Measurements from ENCODE around the gene TLE1. TPM values are rescaled to one million over a fixed set of nuclear protein-coding genes. Genes with fewer than 3 reads are reported as not detected.

The TLE1 gene
- total RNA-seq, 4 donors from 2014 or later: 43.6 to 86.2 (median 68.2) TPM

GRCh38 chr9:81634915-81635516 lies 54.3 kb downstream of the TLE1 start:
- TF ChIP-seq POLR2AphosphoS5 (IDR thresholded peaks at IDR 0.05) (no peak), EP300 (IDR thresholded peaks at IDR 0.05) (no peak), POLR2A (IDR thresholded peaks at IDR 0.05) (no peak), CTCF (IDR thresholded peaks at IDR 0.05) (no peak)

DNA sequence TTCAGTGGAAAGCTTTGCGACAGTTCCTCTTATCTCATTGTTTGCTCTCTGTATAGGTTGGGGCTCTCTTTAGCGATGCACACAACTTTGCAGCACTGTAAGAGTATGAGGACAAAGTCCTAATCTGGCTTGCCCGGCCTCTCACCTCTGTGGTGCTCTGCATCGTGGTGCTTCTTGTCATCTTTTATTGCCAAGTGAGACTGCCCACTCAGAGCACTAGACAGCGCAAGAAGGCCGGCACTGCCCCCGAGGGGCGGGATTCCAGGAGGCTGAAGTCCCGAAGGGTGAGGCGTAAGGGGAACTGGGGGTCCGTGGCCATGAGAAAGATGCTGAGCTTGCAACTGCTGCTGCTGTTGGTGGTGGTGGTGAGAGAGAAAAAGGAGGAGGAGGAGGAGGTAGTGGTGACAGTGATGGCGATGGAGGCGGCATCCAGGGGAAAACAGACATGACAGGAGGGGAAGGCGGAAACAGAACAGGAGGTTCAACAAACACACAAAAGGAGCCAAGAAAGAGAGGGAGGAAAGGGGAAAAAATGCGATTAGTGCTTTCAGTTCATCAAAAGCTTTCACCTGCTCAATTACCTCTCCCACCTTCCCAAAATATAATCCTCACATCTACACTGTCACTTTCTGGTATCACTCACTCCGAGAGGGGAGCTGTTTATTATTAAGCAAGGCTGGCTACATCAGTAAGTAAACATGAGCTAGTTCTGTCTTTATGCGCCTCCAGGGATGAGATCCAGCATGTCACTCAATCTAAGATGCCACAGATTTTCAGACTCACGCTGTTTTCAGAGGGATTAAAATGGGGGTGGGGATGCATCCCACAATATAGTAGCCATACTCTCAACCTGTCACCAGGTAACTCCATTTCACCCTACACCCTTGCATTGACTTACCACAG lies 55.1 kb downstream of the TLE1 start:
- Histone ChIP-seq H3K27ac (no peak overlapping the region), H3K4me1 (peaks cover 7 to 47% (median 9%) of the 10 kb centered on the region in 3 donors), H3K36me3 (peaks cover 0 to 28% of the 10 kb centered on the region in 2 donors), H3K27me3 (no peaks in the 10 kb centered on the region), H3K4me3 (no peak overlapping the region), H3K9me3 (no peaks in the 10 kb centered on the region)
- no peak for ATAC-seq
- 72 to 88% methylated on average over 8 to 13 of the region's 18 CpGs for WGBS, 2 donors (ENCODE audit: low coverage in 1 of 2)
- TF ChIP-seq EP300 (IDR thresholded peaks at IDR 0.05): no peak
- TF ChIP-seq CTCF (IDR thresholded peaks at IDR 0.05): no peak
- no peak for TF ChIP-seq POLR2AphosphoS5 (IDR thresholded peaks at IDR 0.05)
- TF ChIP-seq POLR2A (IDR thresholded peaks at IDR 0.05): no peak

More at GRCh38 chr9:81634915-81635516, 54.3 kb downstream of the TLE1 start:
- peaks cover 7 to 44% (median 9%) of the 10 kb centered on the region in 3 donors for H3K4me1 ChIP-seq
- 53 to 55% methylated on average over 3 to 5 of the region's 5 CpGs for WGBS, 2 donors (ENCODE audit: low coverage in 1 of 2)
- H3K36me3 ChIP-seq: peaks cover 0 to 28% of the 10 kb centered on the region in 2 donors
- ATAC-seq: no peak
- H3K27me3 ChIP-seq: no peaks in the 10 kb centered on the region
- H3K27ac ChIP-seq: no peak overlapping the region
- no peak overlapping the region for H3K4me3 ChIP-seq
- no peaks in the 10 kb centered on the region for H3K9me3 ChIP-seq

- Histone ChIP-seq H3K4me3 (no peak overlapping the region), H3K36me3 (peaks cover 0 to 28% of the 10 kb centered on the region in 2 donors), H3K9me3 (no peaks in the 10 kb centered on the region), H3K27ac (no peak overlapping the region), H3K4me1 (peaks cover 7 to 43% (median 9%) of the 10 kb centered on the region in 3 donors), H3K27me3 (no peaks in the 10 kb centered on the region)
- no peak for TF ChIP-seq POLR2A (IDR thresholded peaks at IDR 0.05)
- no peak for TF ChIP-seq EP300 (IDR thresholded peaks at IDR 0.05)
- no peak for TF ChIP-seq CTCF (IDR thresholded peaks at IDR 0.05)
- TF ChIP-seq POLR2AphosphoS5 (IDR thresholded peaks at IDR 0.05): no peak
- ATAC-seq: no peak
- WGBS, 2 donors (ENCODE audit: low coverage in 1 of 2): 67 to 69% methylated on average over 1 of the region's 1 CpG
These were observed 56.7 kb downstream of the TLE1 start for GRCh38 chr9:81632599-81632998.

DNA sequence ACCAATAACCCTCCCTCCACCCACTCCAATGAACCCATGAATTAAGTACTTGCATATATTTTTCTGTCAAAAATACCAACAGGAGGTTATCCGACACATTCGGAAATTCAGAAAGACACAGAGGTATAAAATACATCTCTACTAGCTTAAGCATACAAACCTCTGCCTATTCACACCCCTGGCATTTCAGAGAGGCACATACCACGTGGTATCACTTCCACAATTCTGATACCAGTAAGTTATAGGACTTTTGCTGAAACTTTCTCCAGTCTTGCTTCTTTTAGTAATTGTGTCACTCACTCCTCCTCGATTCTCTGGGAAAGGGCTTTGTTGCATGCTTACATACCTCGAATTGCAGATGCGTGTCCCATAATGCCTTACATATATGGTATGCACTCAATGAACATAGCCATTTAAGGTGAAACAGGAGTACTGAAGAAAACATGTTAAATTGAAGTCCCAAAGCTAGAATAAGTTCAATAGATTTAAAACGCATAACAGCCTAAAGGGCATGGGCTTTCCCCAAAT lies 58.1 kb downstream of the TLE1 start:
- Histone ChIP-seq H3K27me3 (no peaks in the 10 kb centered on the region), H3K4me1 (peaks cover 6 to 48% (median 8%) of the 10 kb centered on the region in 3 donors), H3K9me3 (no peaks in the 10 kb centered on the region), H3K4me3 (no peak overlapping the region), H3K27ac (no peak overlapping the region), H3K36me3 (peaks cover 0 to 28% of the 10 kb centered on the region in 2 donors)
- TF ChIP-seq POLR2AphosphoS5 (IDR thresholded peaks at IDR 0.05) (no peak), POLR2A (IDR thresholded peaks at IDR 0.05) (no peak), EP300 (IDR thresholded peaks at IDR 0.05) (no peak), CTCF (IDR thresholded peaks at IDR 0.05) (no peak)
- ATAC-seq: no peak
- 91 to 92% methylated on average over 6 to 7 of the region's 7 CpGs for WGBS, 2 donors (ENCODE audit: low coverage in 1 of 2)

Measured in gastroesophageal sphincter (tissue), 4 donors.